ENCODE data around the gene RCN2.
"Not testable (repeated sequence)": the region's sequence is repeated elsewhere in the genome, so short reads cannot be mapped to it uniquely, and the experiment has no call there.

Gene RCN2

DNA sequence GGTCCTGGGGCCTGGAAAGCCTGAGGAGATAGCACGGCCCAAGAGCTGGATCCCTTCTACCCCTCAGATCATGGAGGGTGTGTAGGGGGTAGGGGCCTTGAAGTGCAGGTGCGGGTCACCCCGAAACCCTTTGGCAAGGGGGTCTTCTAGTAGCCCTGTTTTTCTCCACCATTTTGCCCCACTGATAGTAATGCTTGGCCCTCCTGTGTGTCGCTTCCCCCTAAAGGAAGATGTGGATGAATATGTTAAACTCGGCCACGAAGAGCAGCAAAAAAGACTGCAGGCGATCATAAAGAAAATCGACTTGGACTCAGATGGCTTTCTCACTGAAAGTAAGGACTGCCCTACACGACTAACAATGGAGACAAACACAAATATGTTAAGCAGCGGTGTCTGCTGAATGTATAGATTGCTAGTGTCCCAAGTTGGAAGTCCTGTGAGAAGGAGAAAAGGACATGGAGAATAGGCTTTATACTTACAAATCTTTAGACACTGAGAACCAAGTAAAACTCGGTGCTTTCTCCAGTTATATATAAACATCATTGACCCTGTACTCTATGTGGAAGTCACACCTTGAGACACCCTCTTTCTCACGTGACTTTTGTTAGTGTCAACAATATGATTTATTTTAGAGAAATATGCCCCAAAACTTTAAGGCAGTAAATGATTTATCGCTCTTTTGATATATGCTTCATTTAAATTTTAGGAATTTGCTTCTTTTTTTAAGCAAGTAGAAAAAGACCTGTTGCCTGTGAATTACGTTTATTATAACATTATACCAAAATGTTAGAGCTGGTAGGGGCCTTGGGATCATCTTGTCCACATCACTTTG is 802 bp downstream of the RCN2 start:
- DNase-seq, result no peak

DNA sequence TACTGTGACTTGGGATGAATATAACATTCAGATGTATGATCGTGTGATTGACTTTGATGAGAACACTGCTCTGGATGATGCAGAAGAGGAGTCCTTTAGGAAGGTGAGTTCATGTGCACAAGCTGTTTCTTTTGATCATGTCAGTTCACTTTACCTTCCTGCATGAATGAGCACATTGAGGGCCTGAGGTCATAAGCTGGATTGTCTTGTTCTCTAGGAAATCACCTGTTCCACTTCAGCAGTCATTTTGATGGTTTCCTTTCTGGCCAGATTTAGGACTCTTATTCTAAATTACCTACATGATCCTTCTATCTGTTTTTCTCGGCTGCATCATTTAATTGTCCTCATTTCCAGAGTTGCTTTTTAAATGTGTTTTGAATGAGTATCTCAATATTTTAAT is 4.1 kb downstream of the RCN2 start:
- DNase-seq, result no peak

DNA sequence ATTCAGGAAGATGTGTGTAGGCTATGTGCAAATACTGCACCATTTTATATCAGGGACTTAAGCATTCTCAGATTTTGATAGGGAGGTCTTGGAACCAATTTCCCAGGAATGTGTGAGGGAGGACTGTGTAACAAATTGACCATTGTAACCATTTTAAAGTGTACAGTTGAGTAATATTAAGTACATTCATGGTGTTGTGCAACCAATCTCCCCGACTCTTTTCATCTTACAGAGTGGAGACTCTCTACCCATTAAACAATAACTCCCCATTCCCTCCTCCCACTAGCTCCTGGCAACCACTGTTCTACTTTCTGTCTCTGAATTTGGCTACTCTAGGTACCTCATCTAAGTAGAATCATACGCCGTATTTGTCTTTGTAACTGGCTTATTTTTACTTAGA is 5.1 kb downstream of the RCN2 start:
- DNase-seq, result no peak

DNA sequence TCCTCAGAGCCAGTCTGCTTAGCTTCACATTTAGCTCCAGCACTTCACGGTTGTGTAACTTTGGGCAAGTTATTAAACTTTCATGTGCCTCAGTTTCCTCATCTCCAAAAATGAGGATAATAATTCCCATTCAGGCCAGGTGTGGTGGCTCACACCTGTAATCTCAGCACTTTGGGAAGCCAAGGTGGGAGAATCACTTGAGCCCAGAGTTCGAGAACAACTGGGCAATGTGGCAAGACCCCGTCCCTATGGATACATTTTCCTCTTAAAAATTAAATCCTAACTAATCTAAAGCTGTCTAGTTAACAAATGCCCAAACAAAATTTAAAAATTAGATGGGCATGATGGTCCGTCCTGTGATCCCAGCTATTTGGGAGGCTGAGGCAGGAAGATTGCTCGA is 7.2 kb downstream of the RCN2 start:
- no peak for DNase-seq

DNA sequence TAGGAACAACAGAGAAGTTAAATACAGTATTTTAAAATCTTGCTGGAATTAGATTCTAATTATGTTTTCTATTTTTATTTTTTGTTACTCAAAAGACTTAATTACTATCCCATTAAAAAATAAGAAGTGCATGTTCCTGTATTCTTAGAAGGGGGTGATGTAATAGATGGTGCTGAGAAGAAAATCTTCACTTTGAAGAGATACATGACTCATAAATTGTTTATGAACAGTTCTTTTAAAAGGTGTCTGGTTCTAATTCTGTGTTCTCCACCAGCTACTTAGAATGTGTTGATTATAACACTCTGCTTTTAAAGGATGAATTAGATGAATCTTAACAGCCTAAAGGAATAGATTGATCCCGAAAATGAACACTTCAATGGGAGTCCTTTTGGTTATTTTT is 8.2 kb downstream of the RCN2 start:
- DNase-seq, result no peak

DNA sequence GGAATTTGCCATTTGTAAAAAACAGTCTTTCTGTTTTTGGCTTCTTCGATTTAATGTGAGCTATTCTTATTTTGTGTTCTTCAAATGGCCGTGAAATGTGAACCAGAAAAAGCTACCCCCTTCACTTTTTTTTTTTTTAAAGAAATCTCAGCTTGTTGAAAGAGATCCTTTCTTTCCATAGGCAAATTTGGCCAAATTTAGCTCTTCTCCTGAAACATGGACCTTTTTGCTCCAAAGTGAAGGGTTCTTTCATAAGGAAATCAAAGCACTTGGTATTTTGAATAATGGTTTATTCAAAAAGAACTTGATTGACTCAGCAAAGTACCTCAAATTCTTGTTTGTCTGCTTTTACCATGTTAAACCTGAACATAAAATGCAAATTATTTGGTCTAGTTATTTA is 10.1 kb downstream of the RCN2 start:
- no peak for DNase-seq

DNA sequence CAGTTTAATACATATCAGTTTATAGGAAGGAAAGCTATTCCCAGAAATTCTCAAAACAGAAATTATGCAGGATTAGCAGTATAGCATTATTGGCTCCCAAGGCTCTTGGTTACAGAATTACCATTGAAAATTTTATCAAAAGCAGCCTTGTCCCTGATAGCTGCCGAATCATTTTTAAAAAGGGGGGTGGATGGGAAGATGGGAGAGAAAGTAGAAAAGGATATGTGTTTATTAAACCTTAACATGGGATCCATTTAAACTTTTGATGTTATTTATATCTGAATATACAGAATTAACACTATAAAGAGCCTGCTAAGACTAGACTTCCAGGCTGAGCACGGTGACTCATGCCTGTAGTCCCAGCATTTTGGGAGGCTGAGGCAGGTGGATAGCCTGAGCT is 10.8 kb downstream of the RCN2 start:
- DNase-seq, result no peak

DNA sequence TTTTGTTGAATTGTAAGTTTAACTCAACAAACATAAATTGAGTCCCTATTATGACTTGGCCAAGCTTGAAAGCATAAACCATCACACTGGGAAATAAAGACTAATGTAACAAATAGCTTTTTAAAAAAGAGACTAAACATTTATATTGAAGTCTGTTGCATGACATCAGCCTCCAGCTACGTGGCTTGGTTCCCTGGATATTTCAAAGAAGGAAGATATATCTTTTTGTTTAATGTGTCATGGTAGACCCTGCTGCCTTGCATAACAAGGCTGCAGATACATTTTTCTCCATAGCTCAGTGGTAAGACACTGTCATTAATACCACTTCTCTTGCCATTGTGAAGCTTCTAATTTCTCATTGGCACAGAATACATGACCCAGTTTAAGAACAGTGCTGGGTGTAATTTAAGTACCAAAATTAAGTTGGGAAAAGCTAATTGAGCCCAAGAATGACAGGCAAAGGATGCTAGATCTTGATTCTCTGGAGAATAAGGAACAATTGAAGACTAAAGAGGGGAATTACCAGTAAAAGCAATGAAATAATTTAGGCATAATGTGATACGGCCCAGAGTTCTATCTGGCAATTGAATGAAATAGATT is 14.0 kb downstream of the RCN2 start:
- DNase-seq, result no peak

DNA sequence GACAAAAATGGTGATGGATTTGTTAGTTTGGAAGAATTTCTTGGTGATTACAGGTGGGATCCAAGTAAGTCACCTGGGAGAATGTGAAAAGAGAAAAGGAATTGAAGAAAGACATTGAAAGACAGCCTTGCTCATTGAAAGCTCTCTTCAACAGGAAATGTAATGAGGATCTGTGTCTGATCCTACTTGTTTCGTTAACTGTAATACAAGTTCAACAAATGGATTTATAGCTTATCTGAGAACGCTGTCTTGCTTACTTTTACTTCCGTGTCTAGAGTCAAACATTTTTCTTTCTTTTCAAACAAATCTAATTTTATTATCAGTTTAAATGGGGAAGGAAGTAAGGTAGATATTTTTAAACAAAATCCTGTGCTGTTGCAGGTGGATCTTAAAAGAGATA is 15.9 kb downstream of the RCN2 start:
- DNase-seq, result no peak

DNA sequence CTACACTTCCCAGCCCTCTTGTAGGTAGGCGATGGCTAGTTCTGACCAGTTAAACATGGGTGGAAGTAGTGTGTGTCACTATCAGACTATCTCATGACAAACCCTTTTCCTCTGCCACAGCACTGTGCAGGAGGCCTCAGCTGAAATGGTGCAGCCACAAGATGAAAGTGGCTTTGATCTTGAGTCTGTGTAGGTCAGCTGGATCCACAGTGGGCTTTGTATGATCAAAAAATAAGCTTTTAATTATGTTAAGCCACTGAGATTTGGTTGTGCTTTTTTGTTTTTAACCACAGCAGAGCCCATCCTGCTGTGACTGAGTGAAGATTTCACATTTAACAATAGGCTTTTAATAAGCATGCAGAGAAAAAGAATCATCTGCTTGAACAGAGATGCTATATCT is 19.7 kb downstream of the RCN2 start:
- DNase-seq, result no peak

DNA sequence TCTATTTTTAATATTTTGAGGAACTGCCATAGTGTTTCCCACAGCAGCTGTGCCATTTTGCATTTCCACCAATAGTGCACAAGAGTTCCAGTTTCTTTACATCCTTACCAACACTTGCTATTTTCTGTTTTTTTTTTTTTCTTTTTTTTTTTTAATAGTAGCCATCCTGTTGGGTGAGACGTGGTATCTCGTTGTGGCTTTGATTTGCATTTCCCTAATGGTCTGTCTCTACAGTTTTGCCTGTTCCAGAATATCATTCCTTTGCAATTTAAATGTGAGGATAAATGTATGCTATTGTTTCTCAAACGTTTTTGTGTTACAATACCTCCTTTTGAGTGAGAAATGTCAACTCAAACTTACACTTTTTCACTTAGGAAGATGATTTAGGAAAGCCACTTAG is 22.4 kb downstream of the RCN2 start:
- no peak for DNase-seq

DNA sequence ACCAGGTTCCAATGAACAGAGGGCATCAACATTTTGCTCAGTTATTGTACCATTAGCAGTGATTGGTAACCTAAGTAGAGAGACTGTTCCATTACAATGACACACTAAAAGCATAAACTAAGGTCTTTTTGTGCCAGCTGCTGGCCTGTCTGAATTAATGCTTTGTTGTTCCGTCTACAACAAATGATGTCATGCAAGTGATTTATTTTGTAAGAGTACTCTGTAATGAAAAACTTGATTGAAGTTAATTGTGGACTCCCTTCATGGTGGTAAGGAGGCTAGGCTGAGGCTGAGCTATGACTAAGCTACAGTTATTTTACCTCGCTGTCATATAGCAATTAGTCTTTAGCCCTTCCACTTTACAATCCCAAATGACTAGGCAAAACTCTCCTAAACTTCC is 23.2 kb downstream of the RCN2 start:
- no peak for DNase-seq

DNA sequence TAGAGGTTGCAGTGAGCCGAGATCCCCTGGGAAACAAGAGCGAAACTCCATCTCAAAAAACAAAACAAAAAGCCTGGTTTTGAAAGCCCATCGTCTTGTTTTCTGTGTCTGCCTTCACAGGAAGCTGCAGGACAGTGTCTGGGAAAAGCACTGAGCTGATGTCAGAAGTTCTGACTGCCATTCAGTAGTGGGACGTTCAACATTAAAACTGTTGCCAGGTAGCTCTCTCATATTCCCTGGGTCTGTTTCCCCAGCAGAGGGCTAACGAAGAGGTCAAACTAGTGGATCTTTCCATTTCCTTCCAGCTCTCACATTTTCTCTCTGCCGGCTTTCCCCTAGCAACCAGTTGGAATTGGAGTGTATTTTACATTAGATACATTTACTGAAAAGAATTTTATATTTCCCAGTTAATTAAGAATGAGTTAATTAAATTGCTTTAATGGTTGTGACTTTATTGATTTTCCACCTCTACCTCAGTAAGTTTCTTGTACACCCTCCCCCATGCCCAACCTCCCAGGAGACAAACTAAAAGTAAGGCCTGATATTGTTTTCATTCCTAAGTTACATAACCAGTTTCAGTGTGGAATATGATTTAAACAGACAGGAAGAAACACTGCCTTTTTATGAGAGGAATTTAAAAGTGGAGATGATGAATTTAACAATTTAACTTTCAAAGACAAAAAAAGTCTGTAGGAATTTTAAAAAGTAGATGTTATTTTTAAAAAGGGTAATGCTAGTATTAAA is 29.9 kb downstream of the RCN2 start:
- DNase-seq, result no peak

DNA sequence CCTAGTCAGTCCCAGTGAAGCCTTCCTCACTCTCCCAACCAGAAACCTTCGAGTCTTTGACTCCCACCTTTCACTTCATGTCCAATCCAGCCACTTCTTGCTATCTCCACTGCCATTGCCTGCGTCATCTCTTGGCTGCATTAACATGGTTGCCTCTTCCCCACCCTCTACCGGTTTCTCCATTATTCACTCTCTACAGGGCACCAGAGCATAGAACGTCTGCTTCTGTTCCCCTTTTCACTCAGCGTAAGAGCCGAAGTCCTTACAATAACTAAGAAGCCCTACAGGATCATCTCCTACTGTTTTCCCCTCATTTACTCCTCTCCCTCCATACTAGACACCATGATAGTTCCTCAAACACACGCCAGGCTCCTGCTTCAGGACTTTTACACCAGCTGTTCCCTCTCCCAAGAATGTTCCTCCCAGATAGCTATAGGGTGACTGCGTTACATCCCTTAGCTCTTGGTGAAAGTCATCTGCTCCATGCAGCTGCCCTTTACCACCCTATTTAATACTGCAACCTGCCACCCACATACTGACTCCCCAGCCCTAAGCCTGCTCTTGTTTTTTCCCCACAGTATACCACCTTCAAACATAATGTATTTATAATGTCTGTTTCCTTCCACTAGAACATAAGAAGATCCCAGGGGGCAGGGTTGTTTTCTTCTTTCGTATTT is 30.9 kb downstream of the RCN2 start:
- DNase-seq, result no peak

DNA sequence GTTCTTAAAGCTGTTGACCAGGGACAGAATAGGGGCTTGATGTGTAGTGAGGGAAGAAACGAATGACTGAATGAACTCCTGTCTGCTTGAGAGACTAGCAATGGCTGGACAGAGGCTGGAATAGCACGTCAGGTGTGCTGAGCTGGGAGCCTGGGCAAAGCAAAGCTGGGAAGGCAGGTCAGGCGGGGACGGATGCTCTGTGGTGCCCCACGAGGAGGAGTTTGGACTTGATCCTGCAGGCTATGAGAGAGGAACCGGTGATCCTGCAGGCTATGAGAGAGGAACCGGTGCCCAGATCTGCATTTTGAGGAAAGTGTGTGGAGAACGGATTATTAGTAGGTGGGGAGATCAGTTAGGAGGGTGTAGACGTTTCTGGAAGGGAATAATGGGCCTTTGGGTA is 32.0 kb downstream of the RCN2 start:
- no peak for DNase-seq

DNA sequence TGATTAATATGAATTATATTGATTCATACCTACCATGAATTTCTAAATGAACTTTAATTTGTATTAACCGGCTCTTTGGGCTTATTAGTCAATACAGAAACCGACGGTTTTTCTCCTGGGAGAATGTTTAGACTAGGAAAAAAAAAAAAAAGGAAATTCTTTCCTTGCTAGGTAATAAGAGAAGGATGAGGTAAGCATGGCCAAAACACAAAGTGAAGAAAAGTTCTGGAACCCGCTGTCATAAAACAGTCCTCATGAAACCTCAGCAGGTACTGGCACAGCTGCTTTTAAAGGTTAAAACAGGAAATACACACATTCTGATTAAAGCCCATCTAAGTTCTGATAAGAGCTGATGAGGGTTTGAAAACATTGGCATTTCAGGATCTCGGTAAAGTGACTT is 32.6 kb downstream of the RCN2 start:
- DNase-seq, result no peak

DNA sequence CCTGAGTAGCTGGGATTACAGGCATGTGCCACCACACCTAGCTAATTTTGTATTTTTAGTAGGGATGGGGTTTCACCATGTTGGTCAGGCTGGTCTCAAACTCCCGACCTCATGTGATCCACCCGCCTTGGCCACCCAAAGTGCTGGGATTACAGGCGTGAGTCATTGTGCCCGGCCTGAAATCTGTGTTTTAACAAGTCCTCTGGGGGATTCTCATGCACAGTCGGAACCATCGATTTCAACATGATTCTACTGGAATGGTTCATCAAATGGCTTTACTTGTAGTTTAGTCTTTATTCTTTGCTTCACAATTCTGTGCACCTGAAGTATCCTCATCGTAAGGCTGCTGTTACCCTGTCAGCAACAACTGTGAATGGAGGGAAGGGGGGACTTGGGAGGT is 34.5 kb downstream of the RCN2 start:
- DNase-seq, result not testable (repeated sequence)

DNA sequence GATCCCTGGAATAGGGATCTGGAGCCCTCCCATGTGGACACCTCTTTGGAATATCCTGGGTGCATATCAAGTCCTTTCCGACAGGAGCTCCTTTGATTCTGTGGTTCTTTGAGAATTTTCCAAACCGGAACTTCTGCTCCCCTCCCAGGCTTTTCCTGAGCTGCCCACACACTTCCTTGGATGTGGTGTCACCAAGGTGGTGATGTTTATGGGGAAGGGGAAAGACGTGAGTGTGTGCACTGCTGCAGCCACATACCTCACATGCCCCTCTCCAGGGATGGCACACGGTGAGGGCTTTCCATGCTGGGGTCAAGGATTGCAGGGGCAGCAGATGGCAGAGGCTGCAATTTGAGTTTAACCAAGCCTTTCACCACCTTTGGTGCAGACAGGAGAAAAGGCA is 35.5 kb downstream of the RCN2 start:
- DNase-seq, result no peak

DNA sequence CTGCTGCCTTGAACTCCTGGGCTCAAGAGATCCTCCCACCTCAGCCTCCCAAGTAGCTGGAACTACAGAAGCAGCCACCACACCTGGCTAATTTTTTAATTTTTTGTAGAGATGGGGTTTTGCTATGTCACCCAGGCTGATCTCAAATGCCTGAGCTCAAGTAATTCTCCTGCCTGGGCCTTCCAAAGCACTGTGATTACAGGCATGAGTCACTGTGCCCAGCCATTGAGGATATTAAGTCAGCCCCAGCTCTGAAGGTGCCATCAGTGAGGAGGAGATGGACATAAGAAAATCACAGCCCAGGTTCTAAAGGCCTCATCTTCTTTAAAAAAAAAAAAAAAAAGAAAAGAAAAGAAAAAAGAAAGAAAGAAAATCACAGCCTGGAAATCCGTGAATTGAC is 36.8 kb downstream of the RCN2 start:
- no peak for DNase-seq

DNA sequence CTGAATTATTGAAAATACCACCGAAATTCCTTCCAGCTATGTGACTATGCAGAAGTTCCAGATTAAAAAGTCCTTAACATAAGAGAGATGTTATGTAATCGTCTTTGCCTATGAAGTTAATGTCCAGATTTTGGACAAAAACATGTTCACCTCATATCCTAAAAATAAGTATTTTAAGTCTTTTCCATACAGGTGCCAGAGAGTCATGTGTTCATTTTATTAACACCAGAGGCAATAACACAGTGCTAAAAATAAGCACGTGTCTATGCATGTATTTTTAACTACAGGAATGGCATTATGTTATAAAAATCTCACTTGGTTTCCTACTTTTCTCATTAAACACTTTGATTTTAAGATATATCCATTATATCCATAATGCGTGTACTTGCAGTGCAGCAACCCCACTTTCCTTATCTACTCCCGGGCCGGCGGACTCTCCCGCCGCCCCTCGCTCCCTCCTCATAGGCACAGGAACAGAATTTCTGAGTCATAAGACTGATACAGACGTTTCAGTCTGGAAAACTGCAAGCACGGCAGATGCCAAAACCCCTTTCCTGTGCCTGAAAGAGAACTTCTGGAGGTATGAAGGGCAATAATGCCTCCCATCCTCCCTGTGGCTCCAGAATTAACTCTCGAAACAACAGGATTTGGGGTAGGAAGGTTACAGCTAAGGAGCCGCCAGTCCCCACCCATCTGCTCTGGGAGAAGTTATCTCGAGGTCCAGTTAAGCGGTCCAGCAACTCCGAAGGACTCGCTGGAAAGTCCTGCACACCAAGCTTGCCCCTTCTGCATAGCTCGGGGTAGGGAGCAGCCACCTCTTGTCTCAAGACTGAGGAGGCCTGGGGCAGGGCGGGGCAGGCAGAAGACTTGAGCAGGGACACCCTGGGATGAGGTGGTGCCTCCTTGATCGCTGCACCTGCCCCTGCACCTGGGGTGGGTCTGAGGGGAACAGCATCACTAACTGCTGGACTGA is 41.1 kb downstream of the RCN2 start:
- DNase-seq, result no peak

DNA sequence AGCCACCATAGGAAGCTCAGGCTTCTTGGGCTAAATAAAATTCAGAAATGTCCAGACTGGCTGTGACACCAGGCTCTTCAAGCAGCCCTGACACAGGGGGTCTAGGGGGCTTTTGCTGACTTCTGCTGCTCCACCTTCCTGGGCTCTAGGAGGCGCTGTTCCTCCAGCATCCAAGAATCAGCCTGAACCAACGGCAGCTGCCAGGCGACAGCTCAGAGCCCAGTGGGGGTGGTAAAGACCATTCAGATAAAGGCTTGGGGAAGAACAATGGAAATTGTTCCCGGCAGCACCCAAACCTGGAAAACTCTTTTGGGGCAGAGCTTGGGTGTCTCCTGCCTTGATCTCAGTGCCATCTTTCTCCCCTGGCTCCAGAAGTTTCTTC is 41.8 kb downstream of the RCN2 start:
- DNase-seq, result peak; percentile 54

DNA sequence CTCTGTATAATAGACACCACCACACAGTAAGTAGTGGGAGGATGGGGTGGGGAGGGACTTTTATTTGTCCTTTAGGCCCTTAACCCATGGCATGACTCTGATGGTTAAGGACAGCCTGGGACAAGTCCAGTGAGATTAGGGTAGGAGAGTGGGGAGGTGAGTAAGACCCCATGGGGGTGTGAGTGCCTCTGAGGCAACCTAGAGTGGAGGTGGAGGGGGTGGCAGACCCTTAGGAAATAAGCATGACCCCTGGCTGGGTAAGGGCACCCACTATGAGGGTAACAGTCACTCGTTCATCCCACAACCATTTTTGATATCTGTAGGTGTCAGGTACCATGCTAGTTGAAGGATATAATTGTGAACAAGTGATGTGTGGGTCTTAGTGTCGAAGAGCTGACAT is 42.4 kb downstream of the RCN2 start:
- DNase-seq, result no peak
